Pancreas (tissue), 10 donors: ENCODE results near the gene PLA2G4E. TPM values are rescaled to one million over a fixed set of nuclear protein-coding genes. Genes with fewer than 3 reads are reported as not detected.
A peak's percentile ranks its signal among the peaks of the same experiment; 100 is the strongest.

Source experiments
- ATAC-seq, 4 donors: fragments of 200-7000 bp; cut with Tn5 transposase; one replicate each; pipeline versions ENCODE4 v1.8.0 to v1.9.1; 2020; ENCODE audit warnings: mild to moderate bottlenecking in 4 of 4, moderate library complexity in 4 of 4
- DNase-seq, 6 donors: peaks; one replicate each; pipeline ENCODE4 v3.0.0-alpha.2; 2020
- FAIRE-seq: peaks from 2 replicates; lab custom pipeline; 2012; peaks lifted over from hg19 to GRCh38; lab: Jason Lieb, UNC
- H3K27ac ChIP-seq, 4 donors: fragments of 200-600 bp; sonication (generic); 1 replicate in 3 of 4; 2 replicates in 1 of 4; pipeline versions ENCODE4 v1.5.0 to v1.8.0; 2020
- H3K27me3 ChIP-seq, 4 donors: fragments of 200-600 bp; one replicate each; pipeline ENCODE4 v1.8.0; 2021
- H3K36me3 ChIP-seq, 3 donors: fragments of 200-600 bp; sonication (generic) in 1 of 3; one replicate each; pipeline versions ENCODE4 v1.5.0 to v1.8.0; 2020 to 2021
- H3K4me1 ChIP-seq, 3 donors: fragments of 200-600 bp; one replicate each; pipeline ENCODE4 v1.8.0; 2021
- H3K4me3 ChIP-seq, 4 donors: fragments of 200-600 bp; sonication (generic) in 2 of 4; one replicate each; pipeline versions ENCODE4 v1.5.0 to v1.8.0; 2020 to 2021
- H3K9me3 ChIP-seq, 4 donors: fragments of 200-600 bp; one replicate each; pipeline ENCODE4 v1.8.0; 2021
- CTCF ChIP-seq, 4 donors: fragments of 200-600 bp; sonication (generic) in 3 of 4; IDR thresholded peaks; one replicate each; pipeline versions ENCODE4 v1.5.0 to v1.8.0; 2021; ENCODE audit warnings: antibody characterized with exemption in 4 of 4
- WGBS, 2 donors: extraction: QIAGEN DNeasy Blood & Tissue Kit; methylation state at CpG; one replicate each; pipeline ENCODE4 v1.1.7; 2013; 5-methylcytosine and 5-hydroxymethylcytosine counted together
- intact Hi-C, 3 donors: fragments of 100-400 bp; cut with DNase I; formaldehyde crosslinking; loops; one replicate each; pipeline versions ENCODE4 v1.11.1 to v1.14.2; 2022
- polyA plus RNA-seq, 2 donors: library from polyadenylated mRNA; stranded (reverse); fragments of 200-250 nt; gene quantifications; one replicate each; pipeline ENCODE4 v1.2.3, GENCODE V29; 2013
- total RNA-seq, 6 donors: library from RNA; stranded (reverse); fragmentation: NEBNext Ultra II Directional in 4 of 6; extraction: Animal tissue kit (Norgen Biotek cat#: 25700) in 4 of 6; gene quantifications; one replicate each; pipeline versions ENCODE4 v1.2.1 to v1.2.4, GENCODE V29; 2021 to 2023
- donor health status: healthy with polysubstance abuse.
- donor health status: DM: no; HTN: no; CAD: no; lungs with moderate emphysema.
- donor health status: DM: no; HTN: no; CAD: no.
- donor health status: control.
- donor health status: control.
- donor health status: Bipolar disorder and iron deficiency.
- donor health status: DM: yes; HTN: yes; CAD: no.
- donor health status: DM: no; HTN: no; CAD: no.
- donor health status: DM: no; HTN: no; CAD: no.
- donor health status: DM: yes; HTN: yes; CAD: no.

The PLA2G4E gene
- total and polyA plus RNA-seq, 8 donors: 0.05 to 0.06 TPM; not detected in 6

GRCh38 chr15:41935566-41936020, 85.2 kb downstream of the PLA2G4E start:
- FAIRE-seq: no peak
- Histone ChIP-seq H3K27me3 (no peaks in the 10 kb centered on the region), H3K4me1 (peaks cover 0 to 10% (median 0%) of the 10 kb centered on the region in 3 donors), H3K27ac (no peak overlapping the region), H3K4me3 (no peak overlapping the region), H3K9me3 (no peaks in the 10 kb centered on the region), H3K36me3 (peaks cover 0 to 6% (median 0%) of the 10 kb centered on the region in 3 donors)
- no peak for TF ChIP-seq CTCF (IDR thresholded peaks at IDR 0.05)
- DNase-seq: no peak
- 74 to 75% methylated on average over 5 of the region's 5 CpGs for WGBS, 2 donors
- intact Hi-C loops: no loop called here
- no peak for ATAC-seq

GRCh38 chr15:41934843-41935242, 86.0 kb downstream of the PLA2G4E start:
- H3K4me1 ChIP-seq: peaks cover 0 to 17% (median 0%) of the 10 kb centered on the region in 3 donors

GRCh38 chr15:41933771-41934170, 87.1 kb downstream of the PLA2G4E start:
- FAIRE-seq (no peak), DNase-seq (no peak), ATAC-seq (peak; percentile 29 to 44 (median 42))
- Histone ChIP-seq H3K9me3 (no peaks in the 10 kb centered on the region), H3K27ac (no peak overlapping the region), H3K27me3 (no peaks in the 10 kb centered on the region), H3K4me3 (no peak overlapping the region), H3K4me1 (peaks cover 3 to 24% (median 4%) of the 10 kb centered on the region in 3 donors), H3K36me3 (no peaks in the 10 kb centered on the region)
- 59 to 61% methylated on average over 10 of the region's 10 CpGs for WGBS, 2 donors
- TF ChIP-seq CTCF (IDR thresholded peaks at IDR 0.05): no peak
- intact Hi-C loops: no loop called here

More at GRCh38 chr15:41934843-41935242, 86.0 kb downstream of the PLA2G4E start:
- Histone ChIP-seq H3K9me3 (no peaks in the 10 kb centered on the region), H3K27me3 (no peaks in the 10 kb centered on the region), H3K36me3 (no peaks in the 10 kb centered on the region), H3K27ac (peak overlapping the region in 2 of 4 donors; percentile 11 to 35), H3K4me3 (no peak overlapping the region)
- DNase-seq (no peak), ATAC-seq (peak in 3 of 4 donors; percentile 35 to 68 (median 48)), FAIRE-seq (no peak)
- WGBS, 2 donors: 74 to 76% methylated on average over 4 of the region's 4 CpGs
- TF ChIP-seq CTCF (IDR thresholded peaks at IDR 0.05): no peak
- intact Hi-C loops: no loop called here

GRCh38 chr15:41933326-41933725, 87.5 kb downstream of the PLA2G4E start:
- Histone ChIP-seq H3K27me3 (no peaks in the 10 kb centered on the region), H3K4me3 (no peak overlapping the region), H3K36me3 (no peaks in the 10 kb centered on the region), H3K9me3 (no peaks in the 10 kb centered on the region), H3K4me1 (peaks cover 7 to 29% (median 7%) of the 10 kb centered on the region in 3 donors), H3K27ac (no peak overlapping the region)
- DNase-seq (peak in 1 of 6 donors; percentile 45), FAIRE-seq (no peak), ATAC-seq (peak in 2 of 4 donors; percentile 11 to 24)
- WGBS, 2 donors: 43 to 52% methylated on average over 7 of the region's 7 CpGs
- TF ChIP-seq CTCF (IDR thresholded peaks at IDR 0.05): no peak
- intact Hi-C loops: no loop called here

- H3K4me1 ChIP-seq: peaks cover 14 to 35% (median 14%) of the 10 kb centered on the region in 3 donors
- TF ChIP-seq CTCF (IDR thresholded peaks at IDR 0.05): no peak
- no peak for FAIRE-seq
- peak in 1 of 6 donors; percentile 37 for DNase-seq
- H3K27me3 ChIP-seq: no peaks in the 10 kb centered on the region
- H3K36me3 ChIP-seq: no peaks in the 10 kb centered on the region
- ATAC-seq: no peak
- no peaks in the 10 kb centered on the region for H3K9me3 ChIP-seq
- H3K4me3 ChIP-seq: no peak overlapping the region
- no peak overlapping the region for H3K27ac ChIP-seq
- 70 to 71% methylated on average over 16 of the region's 16 CpGs for WGBS, 2 donors
- intact Hi-C loops: no loop called here
Observed at GRCh38 chr15:41932511-41933289, 88.1 kb downstream of the PLA2G4E start.
